PC-3 (cell line): ENCODE data around the gene SHC4. TPM values are rescaled to one million over a fixed set of nuclear protein-coding genes. Genes with fewer than 3 reads are reported as not detected.

Experiments
- ATAC-seq: fragments of 200-7000 bp; cut with Tn5 transposase; 2 replicates; pipeline ENCODE4 v1.9.1; 2020; ENCODE audit warnings: mild to moderate bottlenecking, moderate library complexity
- BruUV-seq: library from RNA; stranded (reverse); fragments of 400-500 nt; replicated peaks from 2 replicates; lab custom pipeline; 2021; lab: Mats Ljungman, UMichigan
- CTCF ChIA-PET: fragments of 300-600 bp; sonication (Branson Sonifier 250); formaldehyde crosslinking; loops from one replicate; lab custom pipeline; 2022; ENCODE audit warnings: antibody characterized with exemption; lab: Charles Lee
- POLR2A ChIA-PET: fragments of 300-600 bp; sonication (Branson Sonifier 250); formaldehyde crosslinking; loops from one replicate; lab custom pipeline; 2022; ENCODE audit warnings: antibody characterized with exemption; ENCODE audit not compliant: unreplicated experiment; lab: Charles Lee
- DNase-seq: peaks from one replicate; pipeline ENCODE4 v3.0.0-alpha.2; 2015
- H2AFZ ChIP-seq: fragments of 300-600 bp; sonication (generic); 2 replicates; pipeline ENCODE4 v1.6.0; 2016; ENCODE audit warnings: antibody characterized with exemption, low read length
- H3F3A ChIP-seq: fragments of 300-600 bp; sonication (generic); one replicate; pipeline ENCODE4 v1.6.0; 2017; ENCODE audit warnings: antibody characterized with exemption, low read length, control low read depth, mild to moderate bottlenecking; ENCODE audit not compliant: unreplicated experiment
- H3K27ac ChIP-seq: fragments of 300-600 bp; sonication (generic); 2 replicates; pipeline ENCODE4 v1.5.1; 2016; ENCODE audit warnings: mild to moderate bottlenecking, low read length
- H3K27me3 ChIP-seq: fragments of 300-600 bp; sonication (generic); 2 replicates; pipeline ENCODE4 v1.6.1; 2016; ENCODE audit warnings: low read length, mixed read lengths
- H3K36me3 ChIP-seq: fragments of 300-600 bp; sonication (generic); 2 replicates; pipeline ENCODE4 v1.6.1; 2016; ENCODE audit warnings: low read depth, mixed run types, low read length, mixed read lengths
- H3K4me1 ChIP-seq: fragments of 300-600 bp; sonication (generic); 2 replicates; pipeline ENCODE4 v1.5.1; 2016; ENCODE audit warnings: low read length; ENCODE audit not compliant: insufficient read depth
- H3K4me2 ChIP-seq: fragments of 300-600 bp; sonication (generic); 2 replicates; pipeline ENCODE4 v1.6.0; 2016; ENCODE audit warnings: low read length
- H3K4me3 ChIP-seq: fragments of 300-600 bp; sonication (generic); 2 replicates; pipeline ENCODE4 v1.5.1; 2016; ENCODE audit warnings: mild to moderate bottlenecking, low read length, mixed read lengths
- H3K79me2 ChIP-seq: fragments of 300-600 bp; sonication (generic); 2 replicates; pipeline ENCODE4 v1.6.1; 2017; ENCODE audit warnings: low read length, mixed read lengths
- H3K9ac ChIP-seq: fragments of 300-600 bp; sonication (generic); 2 replicates; pipeline ENCODE4 v1.6.0; 2016; ENCODE audit warnings: mild to moderate bottlenecking, low read length
- H3K9me2 ChIP-seq: fragments of 300-600 bp; sonication (generic); replicated peaks from 2 replicates; pipeline ENCODE4 v1.6.1; 2016; ENCODE audit warnings: mixed run types, low read length, mixed read lengths
- H3K9me3 ChIP-seq: fragments of 300-600 bp; sonication (generic); 2 replicates; pipeline ENCODE4 v1.6.1; 2016; ENCODE audit warnings: low read length, mixed read lengths
- H4K20me1 ChIP-seq: fragments of 300-600 bp; sonication (generic); 2 replicates; pipeline ENCODE4 v1.6.1; 2016; ENCODE audit warnings: low read length, mixed read lengths
- EZH2 ChIP-seq: fragments of 300-600 bp; sonication (generic); IDR thresholded peaks from one replicate; pipeline ENCODE4 v1.6.1; 2017; ENCODE audit warnings: antibody characterized with exemption, mild to moderate bottlenecking, low read length; ENCODE audit not compliant: unreplicated experiment
- EZH2phosphoT487 ChIP-seq: fragments of 300-600 bp; sonication (generic); IDR thresholded peaks from 2 replicates; pipeline ENCODE4 v1.6.1; 2018; ENCODE audit warnings: mild to moderate bottlenecking, antibody characterized with exemption, low read length, borderline replicate concordance
- intact Hi-C: fragments of 100-400 bp; cut with micrococcal nuclease; formaldehyde crosslinking; loops from 2 replicates; pipeline ENCODE4 v1.9.0; 2023
- total RNA-seq: library from RNA; depleted of rRNA; stranded (reverse); fragments of >200 nt; gene quantifications from 2 replicates; pipeline ENCODE4 v1.2.3, GENCODE V29; 2014
- TF ChIP-seq, protein P1 (sequence below): fragments of 300-600 bp; sonication (generic); conservative IDR thresholded peaks from 2 replicates; pipeline ENCODE4 v1.5.1; 2017; ENCODE audit warnings: antibody characterized with exemption, low read depth, mild to moderate bottlenecking, low read length

SHC4 gene
- total RNA-seq, 1 experiment from 2014 or later: 2.4 TPM

DNA sequence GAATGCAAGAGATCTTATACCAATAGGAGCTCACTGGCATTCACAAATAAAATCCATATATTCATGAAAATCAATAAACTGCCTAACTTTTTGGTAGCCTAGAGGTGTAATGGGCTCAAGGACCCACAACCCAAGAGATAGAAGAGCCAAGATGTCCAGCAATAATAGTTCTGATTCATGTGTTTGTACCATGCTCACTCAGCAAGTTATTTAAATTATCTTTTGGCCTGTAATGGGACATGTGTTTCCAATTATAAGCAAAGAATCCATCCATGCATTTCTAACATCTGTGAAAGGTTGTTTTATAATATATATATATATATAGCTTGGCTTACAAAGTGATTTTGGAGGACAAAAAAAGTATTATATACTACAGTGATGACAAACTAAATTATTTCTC lies 29.7 kb upstream of the SHC4 start:
- no TSS peak for BruUV-seq
- ATAC-seq: no peak
- Histone ChIP-seq H3K9me2 (no peaks in the 10 kb centered on the region), H3K4me3 (no peak overlapping the region), H3K4me1 (no peaks in the 10 kb centered on the region), H2AFZ (no peak overlapping the region), H3K36me3 (peaks cover 13% of the 10 kb centered on the region), H3K27ac (no peak overlapping the region), H3K4me2 (no peak overlapping the region), H3K79me2 (no peaks in the 10 kb centered on the region), H3K9ac (no peak overlapping the region), H4K20me1 (no peaks in the 10 kb centered on the region), H3F3A (no peaks in the 10 kb centered on the region), H3K9me3 (no peaks in the 10 kb centered on the region), H3K27me3 (no peaks in the 10 kb centered on the region)
- POLR2A ChIA-PET: no interaction called here
- CTCF ChIA-PET: no interaction called here
- no peak for TF ChIP-seq EZH2
- no peak for TF ChIP-seq EZH2phosphoT487
- TF ChIP-seq, protein P1, sequence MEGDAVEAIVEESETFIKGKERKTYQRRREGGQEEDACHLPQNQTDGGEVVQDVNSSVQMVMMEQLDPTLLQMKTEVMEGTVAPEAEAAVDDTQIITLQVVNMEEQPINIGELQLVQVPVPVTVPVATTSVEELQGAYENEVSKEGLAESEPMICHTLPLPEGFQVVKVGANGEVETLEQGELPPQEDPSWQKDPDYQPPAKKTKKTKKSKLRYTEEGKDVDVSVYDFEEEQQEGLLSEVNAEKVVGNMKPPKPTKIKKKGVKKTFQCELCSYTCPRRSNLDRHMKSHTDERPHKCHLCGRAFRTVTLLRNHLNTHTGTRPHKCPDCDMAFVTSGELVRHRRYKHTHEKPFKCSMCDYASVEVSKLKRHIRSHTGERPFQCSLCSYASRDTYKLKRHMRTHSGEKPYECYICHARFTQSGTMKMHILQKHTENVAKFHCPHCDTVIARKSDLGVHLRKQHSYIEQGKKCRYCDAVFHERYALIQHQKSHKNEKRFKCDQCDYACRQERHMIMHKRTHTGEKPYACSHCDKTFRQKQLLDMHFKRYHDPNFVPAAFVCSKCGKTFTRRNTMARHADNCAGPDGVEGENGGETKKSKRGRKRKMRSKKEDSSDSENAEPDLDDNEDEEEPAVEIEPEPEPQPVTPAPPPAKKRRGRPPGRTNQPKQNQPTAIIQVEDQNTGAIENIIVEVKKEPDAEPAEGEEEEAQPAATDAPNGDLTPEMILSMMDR: no peak
- DNase-seq: no peak
- intact Hi-C loops: no loop called here

GRCh38 chr15:48992545-48992944 lies 28.8 kb upstream of the SHC4 start:
- H3K36me3 ChIP-seq: peaks cover 13% of the 10 kb centered on the region
- no peak for DNase-seq
- no TSS peak for BruUV-seq
- H3K4me1 ChIP-seq: no peaks in the 10 kb centered on the region
- H4K20me1 ChIP-seq: no peaks in the 10 kb centered on the region
- H3K9me2 ChIP-seq: no peaks in the 10 kb centered on the region
- TF ChIP-seq EZH2: no peak
- TF ChIP-seq, protein P1: no peak
- TF ChIP-seq EZH2phosphoT487: no peak
- no peaks in the 10 kb centered on the region for H3F3A ChIP-seq
- H3K9ac ChIP-seq: no peak overlapping the region
- H3K27ac ChIP-seq: no peak overlapping the region
- no peak overlapping the region for H3K4me3 ChIP-seq
- H3K9me3 ChIP-seq: no peaks in the 10 kb centered on the region
- H3K79me2 ChIP-seq: no peaks in the 10 kb centered on the region
- no peak for ATAC-seq
- H2AFZ ChIP-seq: no peak overlapping the region
- no peak overlapping the region for H3K4me2 ChIP-seq
- intact Hi-C loops: no loop called here
- CTCF ChIA-PET: no interaction called here
- POLR2A ChIA-PET: no interaction called here
- no peaks in the 10 kb centered on the region for H3K27me3 ChIP-seq

- no peak overlapping the region for H3K4me3 ChIP-seq
- H3K36me3 ChIP-seq: peaks cover 11% of the 10 kb centered on the region
- DNase-seq: no peak
- H3K27me3 ChIP-seq: no peaks in the 10 kb centered on the region
- H3K9ac ChIP-seq: no peak overlapping the region
- no peaks in the 10 kb centered on the region for H3K9me3 ChIP-seq
- no peaks in the 10 kb centered on the region for H4K20me1 ChIP-seq
- H3K4me1 ChIP-seq: no peaks in the 10 kb centered on the region
- TF ChIP-seq EZH2: no peak
- TF ChIP-seq, protein P1: no peak
- no peak for TF ChIP-seq EZH2phosphoT487
- no peak overlapping the region for H3K4me2 ChIP-seq
- H2AFZ ChIP-seq: no peak overlapping the region
- ChIA-PET POLR2A (no interaction called here), CTCF (no interaction called here)
- H3K27ac ChIP-seq: no peak overlapping the region
- ATAC-seq: no peak
- TSS peak; percentile 16 for BruUV-seq
- H3K79me2 ChIP-seq: no peaks in the 10 kb centered on the region
- H3K9me2 ChIP-seq: no peaks in the 10 kb centered on the region
- intact Hi-C loops: no loop called here
- no peaks in the 10 kb centered on the region for H3F3A ChIP-seq
Measured at GRCh38 chr15:48992096-48992495, 28.4 kb upstream of the SHC4 start.
